Neural cell (in vitro differentiated cells): Measurements from ENCODE around the gene DIP2C. TPM values are rescaled to one million over a fixed set of nuclear protein-coding genes. Genes with fewer than 3 reads are reported as not detected.

ENCODE experiments used
- H2AFZ ChIP-seq: fragments of 200-600, 300-800 bp; sonication (generic), shearing (Covaris generic); 2 replicates; pipeline ENCODE4 v1.6.0; 2014; ENCODE audit warnings: low read depth, mild to moderate bottlenecking, antibody characterized with exemption, low read length, moderate library complexity
- H3F3A ChIP-seq: fragments of 200-600 bp; shearing (Covaris generic); 2 replicates; pipeline ENCODE4 v1.6.1; 2016; ENCODE audit warnings: mild to moderate bottlenecking, moderate library complexity, mixed read lengths, antibody characterized with exemption, low read length; ENCODE audit not compliant: insufficient read depth, poor library complexity, severe bottlenecking
- H3K27ac ChIP-seq: fragments of 200-600, 300-800 bp; sonication (generic), shearing (Covaris generic); 2 replicates; pipeline ENCODE4 v1.5.1; 2014; ENCODE audit warnings: mild to moderate bottlenecking, low read length, moderate library complexity
- H3K27me3 ChIP-seq: fragments of 300-800, 200-600 bp; sonication (generic), shearing (Covaris generic); 2 replicates; pipeline ENCODE4 v1.6.0; 2014; ENCODE audit warnings: mild to moderate bottlenecking, low read depth, low read length, moderate library complexity; ENCODE audit not compliant: insufficient read depth
- H3K36me3 ChIP-seq: fragments of 300-800, 200-600 bp; sonication (generic), shearing (Covaris generic); 2 replicates; pipeline ENCODE4 v1.5.1; 2014; ENCODE audit warnings: mild to moderate bottlenecking, antibody characterized with exemption, low read length, moderate library complexity; ENCODE audit not compliant: insufficient read depth
- H3K4me2 ChIP-seq: fragments of 300-800, 200-600 bp; sonication (generic), shearing (Covaris generic); 2 replicates; pipeline ENCODE4 v1.6.0; 2014; ENCODE audit warnings: mild to moderate bottlenecking, low read length
- H3K4me3 ChIP-seq: fragments of 300-800, 200-600 bp; sonication (generic), shearing (Covaris generic); 2 replicates; pipeline ENCODE4 v1.5.1; 2014; ENCODE audit warnings: mild to moderate bottlenecking, low read length, moderate library complexity
- H3K79me2 ChIP-seq: fragments of 200-600 bp; shearing (Covaris generic); replicated peaks from 2 replicates; pipeline ENCODE4 v1.6.0; 2014; ENCODE audit warnings: mild to moderate bottlenecking, low read length, moderate library complexity; ENCODE audit not compliant: insufficient read depth
- H3K9ac ChIP-seq: fragments of 300-800, 200-600 bp; sonication (generic), shearing (Covaris generic); 2 replicates; pipeline ENCODE4 v1.6.1; 2016; ENCODE audit warnings: mild to moderate bottlenecking, low read length, mixed read lengths
- H3K9me2 ChIP-seq: fragments of 200-600 bp; shearing (Covaris generic); 2 replicates; pipeline ENCODE4 v1.6.1; 2016; ENCODE audit warnings: mild to moderate bottlenecking, low read length, mixed read lengths; ENCODE audit not compliant: insufficient read depth
- H3K9me3 ChIP-seq: fragments of 200-600, 300-800 bp; sonication (generic), shearing (Covaris generic); 2 replicates; pipeline ENCODE4 v1.6.1; 2016; ENCODE audit warnings: mild to moderate bottlenecking, mixed run types, low read length, moderate library complexity, mixed read lengths
- H4K20me1 ChIP-seq: fragments of 200-600 bp; shearing (Covaris generic); 2 replicates; pipeline ENCODE4 v1.6.1; 2016; ENCODE audit warnings: mild to moderate bottlenecking, mixed run types; ENCODE audit not compliant: insufficient read depth
- EP300 ChIP-seq: fragments of 450-650 bp; conservative IDR thresholded peaks from 2 replicates; pipeline ENCODE4 v1.6.1; 2014; ENCODE audit warnings: antibody characterized with exemption, mild to moderate bottlenecking, moderate library complexity; ENCODE audit not compliant: poor library complexity, severe bottlenecking
- EZH2 ChIP-seq: fragments of 200-600, 300-800 bp; shearing (Covaris generic), sonication (generic); IDR thresholded peaks from 2 replicates; pipeline ENCODE4 v1.6.1; 2014; ENCODE audit warnings: antibody characterized with exemption, low read length, borderline replicate concordance, mild to moderate bottlenecking; ENCODE audit not compliant: insufficient read depth, poor library complexity, severe bottlenecking
- MXI1 ChIP-seq: fragments of 450-650 bp; conservative IDR thresholded peaks from 2 replicates; pipeline ENCODE4 v1.6.1; 2014; ENCODE audit warnings: antibody characterized with exemption, mild to moderate bottlenecking; ENCODE audit not compliant: poor library complexity, severe bottlenecking
- POLR2AphosphoS5 ChIP-seq: IDR thresholded peaks from 2 replicates; pipeline ENCODE4 v1.6.1; 2012
- RAD21 ChIP-seq: fragments of 450-650 bp; conservative IDR thresholded peaks from 2 replicates; pipeline ENCODE4 v1.6.1; 2014; ENCODE audit warnings: antibody characterized with exemption, mild to moderate bottlenecking, moderate library complexity
- SMC3 ChIP-seq: fragments of 450-650 bp; conservative IDR thresholded peaks from 2 replicates; pipeline ENCODE4 v1.6.1; 2014; ENCODE audit warnings: antibody characterized with exemption, mild to moderate bottlenecking, moderate library complexity; ENCODE audit not compliant: poor library complexity
- TAF1 ChIP-seq: IDR thresholded peaks from 2 replicates; pipeline ENCODE4 v1.6.1; 2012; ENCODE audit warnings: low read depth
- polyA plus RNA-seq: library from polyadenylated mRNA; depleted of rRNA; stranded (reverse); fragments of >200 nt; gene quantifications from 2 replicates; pipeline ENCODE4 v1.2.3, GENCODE V29; 2014
- TF ChIP-seq, protein P1 (sequence below): fragments of 450-650 bp; IDR thresholded peaks from 2 replicates; pipeline ENCODE4 v1.5.1; 2014; ENCODE audit warnings: antibody characterized with exemption, mild to moderate bottlenecking, moderate library complexity; ENCODE audit not compliant: poor library complexity, severe bottlenecking
- TF ChIP-seq, protein P2 (sequence below): IDR thresholded peaks from 2 replicates; pipeline ENCODE4 v1.6.1; 2012; ENCODE audit warnings: borderline replicate concordance

The DIP2C gene
- polyA plus RNA-seq, 1 donor from 2014 or later, result 24.1 TPM

DNA sequence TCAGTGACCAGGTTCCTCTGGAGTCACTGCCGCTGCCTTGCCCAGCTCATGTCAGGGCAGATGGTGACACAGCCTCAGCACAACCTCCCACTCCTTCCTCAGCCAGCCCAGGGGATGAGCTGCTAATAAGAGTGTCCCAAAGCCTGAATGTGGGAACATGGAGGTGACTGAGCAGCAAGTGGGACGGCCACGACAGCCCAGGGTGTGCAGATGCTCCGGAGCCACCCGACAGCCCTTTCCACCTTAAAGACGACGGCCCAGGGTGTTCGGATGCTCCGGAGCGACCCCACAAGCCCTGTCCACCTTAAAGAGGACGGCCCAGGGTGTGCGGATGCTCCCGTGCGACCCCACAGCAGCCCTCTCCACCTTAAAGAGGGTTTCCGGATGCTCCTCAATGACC lies 89.2 kb downstream of the DIP2C start:
- H2AFZ ChIP-seq, result no peak overlapping the region
- H3F3A ChIP-seq, result no peaks in the 10 kb centered on the region
- no peaks in the 10 kb centered on the region for H3K27me3 ChIP-seq
- no peak overlapping the region for H3K4me2 ChIP-seq
- H3K27ac ChIP-seq, result no peak overlapping the region
- no peaks in the 10 kb centered on the region for H3K9me3 ChIP-seq
- no peak for TF ChIP-seq RAD21
- TF ChIP-seq, protein P1, sequence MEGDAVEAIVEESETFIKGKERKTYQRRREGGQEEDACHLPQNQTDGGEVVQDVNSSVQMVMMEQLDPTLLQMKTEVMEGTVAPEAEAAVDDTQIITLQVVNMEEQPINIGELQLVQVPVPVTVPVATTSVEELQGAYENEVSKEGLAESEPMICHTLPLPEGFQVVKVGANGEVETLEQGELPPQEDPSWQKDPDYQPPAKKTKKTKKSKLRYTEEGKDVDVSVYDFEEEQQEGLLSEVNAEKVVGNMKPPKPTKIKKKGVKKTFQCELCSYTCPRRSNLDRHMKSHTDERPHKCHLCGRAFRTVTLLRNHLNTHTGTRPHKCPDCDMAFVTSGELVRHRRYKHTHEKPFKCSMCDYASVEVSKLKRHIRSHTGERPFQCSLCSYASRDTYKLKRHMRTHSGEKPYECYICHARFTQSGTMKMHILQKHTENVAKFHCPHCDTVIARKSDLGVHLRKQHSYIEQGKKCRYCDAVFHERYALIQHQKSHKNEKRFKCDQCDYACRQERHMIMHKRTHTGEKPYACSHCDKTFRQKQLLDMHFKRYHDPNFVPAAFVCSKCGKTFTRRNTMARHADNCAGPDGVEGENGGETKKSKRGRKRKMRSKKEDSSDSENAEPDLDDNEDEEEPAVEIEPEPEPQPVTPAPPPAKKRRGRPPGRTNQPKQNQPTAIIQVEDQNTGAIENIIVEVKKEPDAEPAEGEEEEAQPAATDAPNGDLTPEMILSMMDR, result no peak
- peaks cover 94% of the 10 kb centered on the region for H3K79me2 ChIP-seq
- H3K36me3 ChIP-seq, result no peaks in the 10 kb centered on the region
- H3K4me3 ChIP-seq, result no peak overlapping the region
- no peaks in the 10 kb centered on the region for H3K9me2 ChIP-seq
- H4K20me1 ChIP-seq, result peaks cover 11% of the 10 kb centered on the region
- no peak overlapping the region for H3K9ac ChIP-seq

DNA sequence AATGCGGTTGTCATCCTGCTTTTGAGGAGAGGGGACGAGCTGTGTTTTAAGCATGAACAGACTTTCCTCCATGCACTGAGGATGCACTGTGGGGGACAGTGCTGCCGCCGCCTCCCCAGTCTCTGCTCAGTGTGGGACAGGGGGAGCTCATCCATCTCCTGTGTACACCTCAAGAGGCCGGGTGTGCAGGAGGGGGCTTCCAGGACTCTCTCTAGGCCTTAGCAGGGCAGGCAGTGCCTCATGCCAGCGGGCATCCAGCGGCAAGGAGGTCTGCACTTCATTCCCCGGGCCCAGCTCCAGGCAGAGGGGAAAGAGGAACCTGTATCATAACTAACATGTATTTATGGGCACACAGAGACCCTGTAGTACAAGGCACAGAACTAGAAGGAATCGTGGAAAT lies 89.7 kb downstream of the DIP2C start:
- Histone ChIP-seq H3K4me2 (no peak overlapping the region), H3K9me2 (no peaks in the 10 kb centered on the region), H4K20me1 (peaks cover 11% of the 10 kb centered on the region), H3K79me2 (peaks cover 93% of the 10 kb centered on the region), H3K27ac (no peak overlapping the region), H3K4me3 (no peak overlapping the region), H3K36me3 (no peaks in the 10 kb centered on the region), H2AFZ (no peak overlapping the region), H3K27me3 (no peaks in the 10 kb centered on the region), H3K9ac (no peak overlapping the region), H3F3A (no peaks in the 10 kb centered on the region), H3K9me3 (no peaks in the 10 kb centered on the region)
- TF ChIP-seq EZH2 (no peak), TAF1 (no peak), EP300 (no peak), MXI1 (no peak), SMC3 (no peak), POLR2AphosphoS5 (no peak), RAD21 (no peak)
- TF ChIP-seq, protein P1, result no peak
- TF ChIP-seq, protein P2, sequence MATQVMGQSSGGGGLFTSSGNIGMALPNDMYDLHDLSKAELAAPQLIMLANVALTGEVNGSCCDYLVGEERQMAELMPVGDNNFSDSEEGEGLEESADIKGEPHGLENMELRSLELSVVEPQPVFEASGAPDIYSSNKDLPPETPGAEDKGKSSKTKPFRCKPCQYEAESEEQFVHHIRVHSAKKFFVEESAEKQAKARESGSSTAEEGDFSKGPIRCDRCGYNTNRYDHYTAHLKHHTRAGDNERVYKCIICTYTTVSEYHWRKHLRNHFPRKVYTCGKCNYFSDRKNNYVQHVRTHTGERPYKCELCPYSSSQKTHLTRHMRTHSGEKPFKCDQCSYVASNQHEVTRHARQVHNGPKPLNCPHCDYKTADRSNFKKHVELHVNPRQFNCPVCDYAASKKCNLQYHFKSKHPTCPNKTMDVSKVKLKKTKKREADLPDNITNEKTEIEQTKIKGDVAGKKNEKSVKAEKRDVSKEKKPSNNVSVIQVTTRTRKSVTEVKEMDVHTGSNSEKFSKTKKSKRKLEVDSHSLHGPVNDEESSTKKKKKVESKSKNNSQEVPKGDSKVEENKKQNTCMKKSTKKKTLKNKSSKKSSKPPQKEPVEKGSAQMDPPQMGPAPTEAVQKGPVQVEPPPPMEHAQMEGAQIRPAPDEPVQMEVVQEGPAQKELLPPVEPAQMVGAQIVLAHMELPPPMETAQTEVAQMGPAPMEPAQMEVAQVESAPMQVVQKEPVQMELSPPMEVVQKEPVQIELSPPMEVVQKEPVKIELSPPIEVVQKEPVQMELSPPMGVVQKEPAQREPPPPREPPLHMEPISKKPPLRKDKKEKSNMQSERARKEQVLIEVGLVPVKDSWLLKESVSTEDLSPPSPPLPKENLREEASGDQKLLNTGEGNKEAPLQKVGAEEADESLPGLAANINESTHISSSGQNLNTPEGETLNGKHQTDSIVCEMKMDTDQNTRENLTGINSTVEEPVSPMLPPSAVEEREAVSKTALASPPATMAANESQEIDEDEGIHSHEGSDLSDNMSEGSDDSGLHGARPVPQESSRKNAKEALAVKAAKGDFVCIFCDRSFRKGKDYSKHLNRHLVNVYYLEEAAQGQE, result no peak
